Keratinocyte (primary cell): ENCODE measurements around the gene SUPT20HL1. TPM values are rescaled to one million over a fixed set of nuclear protein-coding genes. Genes with fewer than 3 reads are reported as not detected.

ENCODE experiments used
- DNase-seq: peaks from one replicate; pipeline ENCODE4 v3.0.0-alpha.2; 2011; ENCODE audit warnings: low read depth, missing footprints, low spot score
- FAIRE-seq: peaks from 2 replicates; lab custom pipeline; 2011; peaks lifted over from hg19 to GRCh38; lab: Jason Lieb, UNC
- H2AFZ ChIP-seq: 2 replicates; pipeline ENCODE4 v1.6.0; 2012; ENCODE audit warnings: low read length, control low read depth, inconsistent platforms; ENCODE audit not compliant: control insufficient read depth
- H3K27ac ChIP-seq: 2 replicates; pipeline ENCODE4 v1.5.1; 2011; ENCODE audit warnings: low read length; ENCODE audit not compliant: control insufficient read depth, insufficient read depth
- H3K27me3 ChIP-seq: 3 replicates; pipeline ENCODE4 v1.6.0; 2011; ENCODE audit warnings: low read length; ENCODE audit not compliant: control insufficient read depth, insufficient read depth; ENCODE audit errors: extremely low read depth
- H3K36me3 ChIP-seq, 2 experiments: 2 replicates in 1 of 2; 3 replicates in 1 of 2; pipeline ENCODE4 v1.5.1; 2011; ENCODE audit warnings: low read length in 2 of 2, mild to moderate bottlenecking in 1 of 2; ENCODE audit not compliant: control insufficient read depth in 2 of 2, insufficient read depth in 2 of 2; ENCODE audit errors: extremely low read depth in 1 of 2
- H3K4me1 ChIP-seq: 3 replicates; pipeline ENCODE4 v1.5.1; 2011; ENCODE audit warnings: low read length; ENCODE audit not compliant: control insufficient read depth, insufficient read depth; ENCODE audit errors: extremely low read depth
- H3K4me2 ChIP-seq: 3 replicates; pipeline ENCODE4 v1.6.0; 2011; ENCODE audit warnings: low read depth, low read length; ENCODE audit not compliant: control insufficient read depth, insufficient read depth; ENCODE audit errors: extremely low read depth
- H3K4me3 ChIP-seq, 3 experiments: fragments of 200-600 bp in 1 of 3; sonication (generic) in 1 of 3; 2 replicates in 2 of 3; 3 replicates in 1 of 3; pipeline ENCODE4 v1.5.1; 2011 to 2016; ENCODE audit warnings: low read length in 3 of 3, mild to moderate bottlenecking in 3 of 3, control low read depth in 2 of 3, inconsistent platforms in 1 of 3, low read depth in 1 of 3, mixed read lengths in 1 of 3, mixed run types in 1 of 3, moderate library complexity in 1 of 3; ENCODE audit not compliant: control insufficient read depth in 2 of 3, insufficient read depth in 2 of 3; ENCODE audit errors: extremely low read depth in 1 of 3
- H3K79me2 ChIP-seq: 2 replicates; pipeline ENCODE4 v1.6.0; 2012; ENCODE audit warnings: low read length; ENCODE audit not compliant: control insufficient read depth, insufficient read depth
- H3K9ac ChIP-seq: 3 replicates; pipeline ENCODE4 v1.6.0; 2011; ENCODE audit warnings: low read length; ENCODE audit not compliant: control insufficient read depth, insufficient read depth; ENCODE audit errors: extremely low read depth
- H3K9me1 ChIP-seq: 3 replicates; pipeline ENCODE4 v1.6.0; 2011; ENCODE audit warnings: low read length; ENCODE audit not compliant: control insufficient read depth, insufficient read depth; ENCODE audit errors: extremely low read depth
- H3K9me3 ChIP-seq: 2 replicates; pipeline ENCODE4 v1.5.1; 2012; ENCODE audit warnings: low read depth, low read length; ENCODE audit not compliant: control insufficient read depth
- H4K20me1 ChIP-seq: 3 replicates; pipeline ENCODE4 v1.6.0; 2011; ENCODE audit warnings: low read length; ENCODE audit not compliant: control insufficient read depth, insufficient read depth; ENCODE audit errors: extremely low read depth
- CTCF ChIP-seq, 3 experiments: IDR thresholded peaks in 1 of 3; conservative IDR thresholded peaks in 1 of 3; optimal IDR thresholded peaks in 1 of 3; 2 replicates in 2 of 3; 3 replicates in 1 of 3; pipeline versions ENCODE3 to v1.5.1; 2011; ENCODE audit warnings: low read length in 3 of 3, mild to moderate bottlenecking in 3 of 3, moderate library complexity in 2 of 3, control low read depth in 1 of 3, inconsistent platforms in 1 of 3; ENCODE audit not compliant: insufficient read depth in 2 of 3; ENCODE audit errors: extremely low read depth in 1 of 3
- EZH2 ChIP-seq: IDR thresholded peaks from one replicate; pipeline ENCODE4 v1.6.1; 2012; ENCODE audit warnings: inconsistent platforms, mild to moderate bottlenecking, low read length, moderate library complexity
- dilution Hi-C: fragments of 300-500 bp; cut with MboI; formaldehyde crosslinking; loops from one replicate; pipeline ENCODE4 v1.7.0; 2020; ENCODE audit warnings: low sequenced_read_pairs; ENCODE audit not compliant: extremely low pct_ligation_motif_present
- polyA plus RNA-seq, 5 experiments: library from polyadenylated mRNA; depleted of rRNA in 3 of 5; stranded (reverse) in 3 of 5; stranded (forward) in 1 of 5; unstranded in 1 of 5; fragments of >200 nt; gene quantifications; 1 replicate in 1 of 5; 2 replicates in 3 of 5; 3 replicates in 1 of 5; pipeline versions ENCODE4 v1.2.1 to v1.2.3, GENCODE V29; 2011 to 2012; ENCODE audit warnings: missing spikeins in 2 of 5, low read depth in 1 of 5, low replicate concordance in 1 of 5

The SUPT20HL1 gene
- polyA plus RNA-seq, 1 donor (not counting 4 experiments of a cell fraction or from before 2014, with no cell fraction given) = not detected

GRCh38 chrX:24377911-24378468, 17.6 kb downstream of the SUPT20HL1 start:
- no peaks in the 10 kb centered on the region for H3K36me3 ChIP-seq
- no peaks in the 10 kb centered on the region for H3K9me1 ChIP-seq
- no peak overlapping the region for H3K9ac ChIP-seq
- dilution Hi-C loops = no loop called here
- FAIRE-seq = no peak
- no peak overlapping the region for H2AFZ ChIP-seq
- no peaks in the 10 kb centered on the region for H3K27me3 ChIP-seq
- no peaks in the 10 kb centered on the region for H3K4me1 ChIP-seq
- H3K4me3 ChIP-seq = no peak overlapping the region
- no peaks in the 10 kb centered on the region for H4K20me1 ChIP-seq
- H3K9me3 ChIP-seq = no peaks in the 10 kb centered on the region
- DNase-seq = no peak
- no peak overlapping the region for H3K27ac ChIP-seq
- H3K79me2 ChIP-seq = no peaks in the 10 kb centered on the region
- no peak for TF ChIP-seq EZH2
- no peak for TF ChIP-seq CTCF (optimal IDR thresholded peaks at IDR 0.05 in 1 of 3, IDR thresholded peaks at IDR 0.05 in 1 of 3, conservative IDR thresholded peaks at IDR 0.05 in 1 of 3; ENCODE audit: extremely low read depth in 1 of 3, insufficient read depth in 2 of 3, low read length in 3 of 3)
- H3K4me2 ChIP-seq = no peak overlapping the region

- Histone ChIP-seq H2AFZ (no peak overlapping the region), H3K4me2 (no peak overlapping the region), H3K27me3 (no peaks in the 10 kb centered on the region), H3K36me3 (no peaks in the 10 kb centered on the region), H3K9me3 (no peaks in the 10 kb centered on the region), H3K79me2 (no peaks in the 10 kb centered on the region), H3K9ac (no peak overlapping the region), H3K27ac (no peak overlapping the region), H3K9me1 (no peaks in the 10 kb centered on the region), H3K4me3 (no peak overlapping the region), H4K20me1 (no peaks in the 10 kb centered on the region), H3K4me1 (no peaks in the 10 kb centered on the region)
- dilution Hi-C loops = no loop called here
- no peak for TF ChIP-seq CTCF (optimal IDR thresholded peaks at IDR 0.05 in 1 of 3, IDR thresholded peaks at IDR 0.05 in 1 of 3, conservative IDR thresholded peaks at IDR 0.05 in 1 of 3; ENCODE audit: extremely low read depth in 1 of 3, insufficient read depth in 2 of 3, low read length in 3 of 3)
- no peak for TF ChIP-seq EZH2
- DNase-seq (no peak), FAIRE-seq (no peak)
These were observed 18.3 kb downstream of the SUPT20HL1 start for GRCh38 chrX:24378706-24379105.
